HG02840 (cell line): Measurements from ENCODE around the gene C9orf78.

Experiments used
- ATAC-seq: cut with Tn5 transposase; IDR thresholded peaks from one replicate; pipeline ENCODE4 v1.9.1; 2021; ENCODE audit warnings: mild to moderate bottlenecking, moderate library complexity, moderate number of reproducible peaks; ENCODE audit not compliant: unreplicated experiment, low FRiP score

C9orf78 gene

GRCh38 chr9:129835128-129835859, at the start of gene C9orf78, which contains the start of gene USP20:
Gene C9orf78, minus strand, starts transcription at chr9:129835275. Its CDS starts 54 bp downstream, at chr9:129835221.
Gene USP20, plus strand, starts transcription at chr9:129835458. Its CDS starts 17,098 bp downstream, at chr9:129852556.
- ATAC-seq: peak; percentile 92

- ATAC-seq: peak; percentile 30
Measured at GRCh38 chr9:129884220-129885017, 49.3 kb upstream of the C9orf78 start.

GRCh38 chr9:129881547-129882324, 46.7 kb upstream of the C9orf78 start:
- ATAC-seq: no peak

- no peak for ATAC-seq
Measured at GRCh38 chr9:129880654-129881546, 45.8 kb upstream of the C9orf78 start.

GRCh38 chr9:129879991-129880653, 45.0 kb upstream of the C9orf78 start:
- ATAC-seq: no peak

GRCh38 chr9:129879103-129879699, 44.1 kb upstream of the C9orf78 start:
- ATAC-seq: no peak

GRCh38 chr9:129878291-129878690, 43.2 kb upstream of the C9orf78 start:
- ATAC-seq: no peak

- ATAC-seq: no peak
Measured at GRCh38 chr9:129876815-129877214, 41.7 kb upstream of the C9orf78 start.

- ATAC-seq: no peak
Measured at GRCh38 chr9:129875687-129876395, 40.8 kb upstream of the C9orf78 start.

GRCh38 chr9:129875181-129875611, 40.1 kb upstream of the C9orf78 start:
- no peak for ATAC-seq

GRCh38 chr9:129874261-129875101, 39.4 kb upstream of the C9orf78 start:
- ATAC-seq: no peak

- no peak for ATAC-seq
Measured at GRCh38 chr9:129873563-129874190, 38.6 kb upstream of the C9orf78 start.

GRCh38 chr9:129871046-129871445, 36.0 kb upstream of the C9orf78 start:
- no peak for ATAC-seq

- ATAC-seq: no peak
Measured at GRCh38 chr9:129869585-129870501, 34.8 kb upstream of the C9orf78 start.

- ATAC-seq: no peak
Measured at GRCh38 chr9:129868872-129869486, 33.9 kb upstream of the C9orf78 start.
